Rectal smooth muscle tissue (tissue), 1 donor: ENCODE results near the gene MMP23B.

Experiments
- H3K27ac ChIP-seq: one replicate; pipeline ENCODE4 v1.7.0; 2013; ENCODE audit warnings: low read depth, low read length, inconsistent platforms
- H3K27me3 ChIP-seq: one replicate; pipeline ENCODE4 v1.7.0; 2013; ENCODE audit warnings: low read length; ENCODE audit not compliant: control insufficient read depth, insufficient read depth
- H3K36me3 ChIP-seq: one replicate; pipeline ENCODE4 v1.7.0; 2013; ENCODE audit warnings: low read length; ENCODE audit not compliant: control insufficient read depth, insufficient read depth
- H3K4me1 ChIP-seq: one replicate; pipeline ENCODE4 v1.7.0; 2013; ENCODE audit warnings: low read length; ENCODE audit not compliant: control insufficient read depth, insufficient read depth
- H3K4me3 ChIP-seq: one replicate; pipeline ENCODE4 v1.7.0; 2013; ENCODE audit warnings: low read length
- H3K9ac ChIP-seq: one replicate; pipeline ENCODE4 v1.7.0; 2013; ENCODE audit warnings: low read length

The MMP23B gene

GRCh38 chr1:1606232-1606631, 25.7 kb upstream of the MMP23B start:
- no peaks in the 10 kb centered on the region for H3K4me1 ChIP-seq
- H3K4me3 ChIP-seq, result no peak overlapping the region
- peaks cover 2% of the 10 kb centered on the region for H3K27me3 ChIP-seq
- no peaks in the 10 kb centered on the region for H3K36me3 ChIP-seq
- H3K9ac ChIP-seq, result no peak overlapping the region
- no peak overlapping the region for H3K27ac ChIP-seq

GRCh38 chr1:1609822-1610485, 22.0 kb upstream of the MMP23B start:
- Histone ChIP-seq H3K36me3 (no peaks in the 10 kb centered on the region), H3K4me1 (peaks cover 9% of the 10 kb centered on the region), H3K4me3 (no peak overlapping the region), H3K27me3 (no peaks in the 10 kb centered on the region), H3K27ac (no peak overlapping the region), H3K9ac (no peak overlapping the region)

- Histone ChIP-seq H3K36me3 (no peaks in the 10 kb centered on the region), H3K4me3 (no peak overlapping the region), H3K4me1 (peaks cover 9% of the 10 kb centered on the region), H3K27me3 (no peaks in the 10 kb centered on the region), H3K27ac (no peak overlapping the region), H3K9ac (no peak overlapping the region)
These were observed 21.2 kb upstream of the MMP23B start for GRCh38 chr1:1610796-1611195.

- Histone ChIP-seq H3K4me3 (no peak overlapping the region), H3K27ac (no peak overlapping the region), H3K27me3 (no peaks in the 10 kb centered on the region), H3K36me3 (no peaks in the 10 kb centered on the region), H3K9ac (no peak overlapping the region), H3K4me1 (peaks cover 15% of the 10 kb centered on the region)
These were observed 19.9 kb upstream of the MMP23B start for GRCh38 chr1:1612104-1612400.

- H3K27ac ChIP-seq, result no peak overlapping the region
- H3K4me3 ChIP-seq, result peak overlapping the region; percentile 83
- peaks cover 16% of the 10 kb centered on the region for H3K4me1 ChIP-seq
- no peaks in the 10 kb centered on the region for H3K27me3 ChIP-seq
- H3K36me3 ChIP-seq, result peaks cover 3% of the 10 kb centered on the region
- no peak overlapping the region for H3K9ac ChIP-seq
These were observed 18.4 kb upstream of the MMP23B start for GRCh38 chr1:1613509-1614082.

GRCh38 chr1:1614204-1614953, 17.6 kb upstream of the MMP23B start:
- no peaks in the 10 kb centered on the region for H3K27me3 ChIP-seq
- H3K4me3 ChIP-seq, result peak overlapping the region; percentile 83
- peaks cover 16% of the 10 kb centered on the region for H3K4me1 ChIP-seq
- no peak overlapping the region for H3K27ac ChIP-seq
- peaks cover 3% of the 10 kb centered on the region for H3K36me3 ChIP-seq
- peak overlapping the region; percentile 33 for H3K9ac ChIP-seq

- peaks cover 3% of the 10 kb centered on the region for H3K36me3 ChIP-seq
- H3K4me1 ChIP-seq, result peaks cover 16% of the 10 kb centered on the region
- H3K4me3 ChIP-seq, result peak overlapping the region; percentile 83
- H3K27me3 ChIP-seq, result no peaks in the 10 kb centered on the region
- peak overlapping the region; percentile 100 for H3K27ac ChIP-seq
- peak overlapping the region; percentile 33 for H3K9ac ChIP-seq
These were observed 17.1 kb upstream of the MMP23B start for GRCh38 chr1:1614954-1615255.

GRCh38 chr1:1615256-1616044, 16.5 kb upstream of the MMP23B start, which contains the start of gene MIB2:
TSS of gene MIB2 (plus strand) at chr1:1615500. CDS start at chr1:1623453, 7,953 bp downstream.
- Histone ChIP-seq H3K27me3 (no peaks in the 10 kb centered on the region), H3K9ac (peak within 1 kb of the TSS; percentile 96), H3K4me3 (peak within 1 kb of the TSS; percentile 95), H3K36me3 (peaks cover 3% of the 10 kb centered on the region), H3K4me1 (peaks cover 16% of the 10 kb centered on the region), H3K27ac (peak within 1 kb of the TSS; percentile 100)

- H3K36me3 ChIP-seq, result peaks cover 3% of the 10 kb centered on the region
- peak overlapping the region; percentile 95 for H3K4me3 ChIP-seq
- H3K9ac ChIP-seq, result peak overlapping the region; percentile 53
- H3K27ac ChIP-seq, result peak overlapping the region; percentile 100
- peaks cover 16% of the 10 kb centered on the region for H3K4me1 ChIP-seq
- H3K27me3 ChIP-seq, result no peaks in the 10 kb centered on the region
These were observed 15.8 kb upstream of the MMP23B start for GRCh38 chr1:1616045-1616790.

GRCh38 chr1:1616838-1617237, 15.1 kb upstream of the MMP23B start:
- H3K4me1 ChIP-seq, result peaks cover 16% of the 10 kb centered on the region
- H3K9ac ChIP-seq, result no peak overlapping the region
- peaks cover 3% of the 10 kb centered on the region for H3K36me3 ChIP-seq
- no peak overlapping the region for H3K27ac ChIP-seq
- H3K4me3 ChIP-seq, result peak overlapping the region; percentile 95
- no peaks in the 10 kb centered on the region for H3K27me3 ChIP-seq

GRCh38 chr1:1617516-1617915, 14.5 kb upstream of the MMP23B start:
- peaks cover 16% of the 10 kb centered on the region for H3K4me1 ChIP-seq
- H3K9ac ChIP-seq, result no peak overlapping the region
- peaks cover 3% of the 10 kb centered on the region for H3K36me3 ChIP-seq

GRCh38 chr1:1617925-1618324, 14.0 kb upstream of the MMP23B start:
- Histone ChIP-seq H3K4me3 (no peak overlapping the region), H3K27me3 (no peaks in the 10 kb centered on the region), H3K36me3 (peaks cover 3% of the 10 kb centered on the region), H3K27ac (no peak overlapping the region), H3K9ac (no peak overlapping the region), H3K4me1 (peaks cover 16% of the 10 kb centered on the region)

More at GRCh38 chr1:1617516-1617915, 14.5 kb upstream of the MMP23B start:
- no peaks in the 10 kb centered on the region for H3K27me3 ChIP-seq
- H3K27ac ChIP-seq, result no peak overlapping the region
- H3K4me3 ChIP-seq, result no peak overlapping the region
